Smooth muscle cell (in vitro differentiated cells): ENCODE results near the gene SLC18A3. TPM values are rescaled to one million over a fixed set of nuclear protein-coding genes. Genes with fewer than 3 reads are reported as not detected.

Source experiments
- DNase-seq: peaks from one replicate; lab custom pipeline; 2025; ENCODE audit not compliant: unreplicated experiment; lab: John Stamatoyannopoulos, UW
- H2AFZ ChIP-seq: fragments of 200-600 bp; sonication (generic); 2 replicates; pipeline ENCODE4 v1.6.0; 2016; ENCODE audit warnings: antibody characterized with exemption, low read depth, mild to moderate bottlenecking
- H3F3A ChIP-seq: fragments of 200-600 bp; sonication (generic); 2 replicates; pipeline ENCODE4 v1.6.0; 2017; ENCODE audit warnings: antibody characterized with exemption, low read depth
- H3K27ac ChIP-seq: fragments of 200-600 bp; sonication (generic); 2 replicates; pipeline ENCODE4 v1.5.1; 2016; ENCODE audit warnings: low read depth, mild to moderate bottlenecking
- H3K27me3 ChIP-seq: fragments of 200-600 bp; sonication (generic); 2 replicates; pipeline ENCODE4 v1.6.1; 2016; ENCODE audit warnings: low read depth, mild to moderate bottlenecking
- H3K36me3 ChIP-seq: fragments of 200-600 bp; sonication (generic); 2 replicates; pipeline ENCODE4 v1.5.1; 2016; ENCODE audit warnings: low read depth
- H3K4me1 ChIP-seq: fragments of 200-600 bp; sonication (generic); 2 replicates; pipeline ENCODE4 v1.5.1; 2016; ENCODE audit warnings: low read depth
- H3K4me2 ChIP-seq: fragments of 200-600 bp; sonication (generic); 2 replicates; pipeline ENCODE4 v1.6.0; 2016; ENCODE audit warnings: mild to moderate bottlenecking
- H3K4me3 ChIP-seq: fragments of 200-600 bp; sonication (generic); 2 replicates; pipeline ENCODE4 v1.5.1; 2016; ENCODE audit warnings: mild to moderate bottlenecking
- H3K79me2 ChIP-seq: fragments of 200-600 bp; sonication (generic); 2 replicates; pipeline ENCODE4 v1.6.0; 2016; ENCODE audit warnings: low read depth, mild to moderate bottlenecking
- H3K9ac ChIP-seq: fragments of 200-600 bp; sonication (generic); 2 replicates; pipeline ENCODE4 v1.6.0; 2016; ENCODE audit warnings: low read depth
- H3K9me3 ChIP-seq: fragments of 200-600 bp; sonication (generic); replicated peaks from 2 replicates; pipeline ENCODE4 v1.5.1; 2016; ENCODE audit warnings: low read depth
- H4K20me1 ChIP-seq: fragments of 200-600 bp; sonication (generic); 2 replicates; pipeline ENCODE4 v1.6.0; 2016; ENCODE audit warnings: low read depth
- CTCF ChIP-seq: fragments of 200-600 bp; sonication (generic); IDR thresholded peaks from 2 replicates; pipeline ENCODE4 v1.5.1; 2017; ENCODE audit warnings: borderline replicate concordance, mild to moderate bottlenecking, antibody characterized with exemption; ENCODE audit not compliant: insufficient read depth, poor library complexity, severe bottlenecking
- WGBS: methylation state at CpG from one replicate; pipeline ENCODE4 v1.1.7; 2016; ENCODE audit warnings: low lambda C conversion rate; 5-methylcytosine and 5-hydroxymethylcytosine counted together
- polyA plus RNA-seq: library from polyadenylated mRNA; unstranded; fragments of >200 nt; fragmentation: Nextera tagmentation; extraction: Ambion mirVana; gene quantifications from 2 replicates; pipeline ENCODE4 v1.2.1, GENCODE V29; 2016
- total RNA-seq: library from RNA; depleted of rRNA; stranded (reverse); fragments of >200 nt; gene quantifications from 2 replicates; pipeline ENCODE4 v1.2.3, GENCODE V29; 2014

The SLC18A3 gene
- total and polyA plus RNA-seq, 2 experiments from 2014 or later, result not detected

- Histone ChIP-seq H3K27me3 (peaks cover 99% of the 10 kb centered on the region), H3K4me1 (peaks cover 6% of the 10 kb centered on the region), H3K27ac (no peak overlapping the region), H3F3A (no peaks in the 10 kb centered on the region), H3K4me3 (no peak overlapping the region), H3K9me3 (no peaks in the 10 kb centered on the region), H3K79me2 (no peaks in the 10 kb centered on the region), H3K36me3 (no peaks in the 10 kb centered on the region), H2AFZ (no peak overlapping the region), H3K9ac (no peak overlapping the region), H4K20me1 (no peaks in the 10 kb centered on the region), H3K4me2 (no peak overlapping the region)
- no peak for TF ChIP-seq CTCF
- no peak for DNase-seq
- 16% methylated on average over 29 of the region's 29 CpGs for WGBS
Observed at GRCh38 chr10:49612513-49613164, 2.5 kb downstream of the SLC18A3 start.

- H3K27ac ChIP-seq, result no peak overlapping the region
- H3K9me3 ChIP-seq, result no peaks in the 10 kb centered on the region
- no peak overlapping the region for H3K4me3 ChIP-seq
- DNase-seq, result no peak
- peaks cover 6% of the 10 kb centered on the region for H3K4me1 ChIP-seq
- 24% methylated on average over 23 of the region's 23 CpGs for WGBS
- H3K4me2 ChIP-seq, result no peak overlapping the region
- H3K27me3 ChIP-seq, result peaks cover 99% of the 10 kb centered on the region
- no peaks in the 10 kb centered on the region for H3K79me2 ChIP-seq
- no peak overlapping the region for H3K9ac ChIP-seq
- no peaks in the 10 kb centered on the region for H3F3A ChIP-seq
- no peak overlapping the region for H2AFZ ChIP-seq
- no peaks in the 10 kb centered on the region for H3K36me3 ChIP-seq
- no peak for TF ChIP-seq CTCF
- no peaks in the 10 kb centered on the region for H4K20me1 ChIP-seq
Observed at GRCh38 chr10:49613165-49613881, 3.2 kb downstream of the SLC18A3 start.

GRCh38 chr10:49613882-49614241, 3.8 kb downstream of the SLC18A3 start, which contains the start of gene CHAT:
Gene CHAT (plus strand): TSS chr10:49614037. CDS start chr10:49614190, 153 bp downstream.
- no peak for DNase-seq

More at GRCh38 chr10:49613882-49614241, 3.8 kb downstream of the SLC18A3 start, which contains the start of gene CHAT:
- TF ChIP-seq CTCF, result no peak
- Histone ChIP-seq H3K36me3 (no peaks in the 10 kb centered on the region), H3K27ac (no peak within 1 kb of the TSS), H3K79me2 (no peaks in the 10 kb centered on the region), H4K20me1 (no peaks in the 10 kb centered on the region), H3K4me1 (peaks cover 6% of the 10 kb centered on the region), H3K9me3 (no peaks in the 10 kb centered on the region), H3K4me3 (no peak within 1 kb of the TSS), H3K9ac (no peak within 1 kb of the TSS), H3K4me2 (no peak within 1 kb of the TSS), H2AFZ (no peak within 1 kb of the TSS), H3K27me3 (peaks cover 98% of the 10 kb centered on the region), H3F3A (no peaks in the 10 kb centered on the region)
- WGBS, result 17% methylated on average over 6 of the region's 10 CpGs
